DND-41 (cell line): Measurements from ENCODE around the gene PPP1R14C.

Experiments used
- CTCF ChIP-seq: IDR thresholded peaks from 2 replicates; pipeline ENCODE4 v1.5.1; 2012; ENCODE audit warnings: borderline replicate concordance, low read length, moderate library complexity, mild to moderate bottlenecking; ENCODE audit not compliant: poor library complexity, severe bottlenecking; ENCODE audit errors: extremely low read depth
- EZH2 ChIP-seq: IDR thresholded peaks from 3 replicates; pipeline ENCODE4 v1.6.1; 2012; ENCODE audit warnings: borderline replicate concordance, low read depth, mild to moderate bottlenecking, moderate library complexity, low read length, inconsistent platforms; ENCODE audit not compliant: severe bottlenecking

DNA sequence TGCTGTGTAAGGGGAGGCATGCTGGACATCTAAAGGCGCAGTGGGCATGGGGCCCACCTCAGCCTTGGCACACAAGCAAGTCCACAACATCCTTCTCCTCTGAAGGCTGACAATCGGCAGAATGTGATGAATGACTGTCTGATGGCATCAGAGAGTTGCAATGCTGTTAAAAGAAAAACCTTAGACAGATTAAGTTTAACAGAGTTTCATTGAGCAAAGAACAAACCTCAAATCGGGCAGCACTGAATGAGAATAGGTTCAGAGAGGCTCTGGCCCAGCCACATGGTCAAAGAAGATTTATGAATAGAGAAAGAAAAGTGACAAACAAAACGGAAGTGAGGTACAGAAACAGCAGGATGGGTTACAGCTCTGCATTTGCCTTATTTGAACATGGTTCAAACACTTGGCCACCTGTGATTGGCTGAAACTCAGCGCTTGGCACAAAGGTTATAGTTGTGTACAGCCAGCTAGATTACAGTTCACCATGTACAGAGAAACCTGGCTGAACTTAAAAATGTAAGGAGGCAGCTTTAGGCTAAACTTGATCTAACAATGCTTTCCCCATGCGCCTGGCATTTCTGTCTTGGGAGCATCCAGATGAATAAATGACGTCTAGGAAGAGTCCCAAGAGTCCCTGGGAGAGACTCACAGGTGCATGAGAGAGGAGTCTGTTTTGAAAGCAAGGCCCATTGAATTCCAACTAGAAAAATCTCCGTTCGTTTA is 127.6 kb downstream of the PPP1R14C start:
- TF ChIP-seq EZH2: no peak
- no peak for TF ChIP-seq CTCF
